H1 (cell line): ENCODE data around the gene PEAK3. TPM values are rescaled to one million over a fixed set of nuclear protein-coding genes. Genes with fewer than 3 reads are reported as not detected.

Source experiments
- ATF3 ChIP-seq: IDR thresholded peaks from 2 replicates; pipeline ENCODE4 v1.6.1; 2011; ENCODE audit warnings: low read depth, mild to moderate bottlenecking, low read length; ENCODE audit not compliant: insufficient read depth
- CHD7 ChIP-seq: fragments of 300-600 bp; sonication (generic); IDR thresholded peaks from 2 replicates; pipeline ENCODE4 v1.7.1; 2012; ENCODE audit warnings: low read length, moderate library complexity, mild to moderate bottlenecking, inconsistent platforms; ENCODE audit not compliant: insufficient replicate concordance
- E2F6 ChIP-seq: IDR thresholded peaks from 2 replicates; pipeline ENCODE4 v1.6.1; 2012; ENCODE audit warnings: inconsistent platforms
- EP300 ChIP-seq, 2 experiments: IDR thresholded peaks; 1 replicate in 1 of 2; 2 replicates in 1 of 2; pipeline ENCODE4 v1.6.1; 2011 to 2012; ENCODE audit warnings: low read depth in 2 of 2, low read length in 2 of 2, mild to moderate bottlenecking in 2 of 2, borderline replicate concordance in 1 of 2, inconsistent platforms in 1 of 2, moderate library complexity in 1 of 2
- JUN ChIP-seq: IDR thresholded peaks from 2 replicates; pipeline ENCODE4 v1.6.1; 2011; ENCODE audit warnings: low read depth, mild to moderate bottlenecking, improper control_type of control experiment, low read length
- RAD21 ChIP-seq, 2 experiments: IDR thresholded peaks in 1 of 2; conservative IDR thresholded peaks in 1 of 2; 2 replicates each; pipeline ENCODE4 v1.6.1; 2011; ENCODE audit warnings: low read depth in 2 of 2, low read length in 2 of 2, improper control_type of control experiment in 1 of 2, inconsistent platforms in 1 of 2, mild to moderate bottlenecking in 1 of 2, moderate library complexity in 1 of 2
- SP4 ChIP-seq: IDR thresholded peaks from 2 replicates; pipeline ENCODE4 v1.6.1; 2012; ENCODE audit warnings: low read length, inconsistent platforms
- TBP ChIP-seq: IDR thresholded peaks from 2 replicates; pipeline ENCODE4 v1.6.1; 2011; ENCODE audit warnings: low read depth, low read length, improper control_type of control experiment
- polyA plus RNA-seq, 7 experiments: library from polyadenylated mRNA; depleted of rRNA in 3 of 7; stranded (reverse) in 5 of 7; unstranded in 2 of 7; fragments of >200 nt in 5 of 7; fragments of 200-250 nt in 2 of 7; gene quantifications; 1 replicate in 5 of 7; 2 replicates in 1 of 7; 4 replicates in 1 of 7; pipeline versions ENCODE4 v1.2.1 to v1.2.3, GENCODE V29; 2011 to 2013; ENCODE audit warnings: missing spikeins in 2 of 7, mixed read lengths in 2 of 7
- total RNA-seq: library from RNA; stranded (reverse); fragmentation: NEBNext Ultra II Directional; extraction: Animal tissue kit (Norgen Biotek cat#: 25700); gene quantifications from 2 replicates; pipeline ENCODE4 v1.2.1, GENCODE V29; 2021

Gene PEAK3
- total and polyA plus RNA-seq, 2 of the 8 experiments (the other 6 are each of a cell fraction or from before 2014, with no cell fraction given), result not detected

GRCh38 chr19:2226051-2226839 lies 55.7 kb downstream of the PEAK3 start (continued):
- TF ChIP-seq CHD7 (no peak), TBP (no peak), JUN (no peak), SP4 (no peak), E2F6 (no peak), EP300 (IDR thresholded peaks at IDR 0.05; ENCODE audit: borderline replicate concordance in 1 of 2, low read depth in 2 of 2, low read length in 2 of 2) (no peak), ATF3 (no peak), RAD21 (IDR thresholded peaks at IDR 0.05 in 1 of 2, conservative IDR thresholded peaks at IDR 0.05 in 1 of 2; ENCODE audit: low read depth in 2 of 2, low read length in 2 of 2) (no peak)
